Measurements from ENCODE around the gene ANXA9.

ANXA9 gene

DNA sequence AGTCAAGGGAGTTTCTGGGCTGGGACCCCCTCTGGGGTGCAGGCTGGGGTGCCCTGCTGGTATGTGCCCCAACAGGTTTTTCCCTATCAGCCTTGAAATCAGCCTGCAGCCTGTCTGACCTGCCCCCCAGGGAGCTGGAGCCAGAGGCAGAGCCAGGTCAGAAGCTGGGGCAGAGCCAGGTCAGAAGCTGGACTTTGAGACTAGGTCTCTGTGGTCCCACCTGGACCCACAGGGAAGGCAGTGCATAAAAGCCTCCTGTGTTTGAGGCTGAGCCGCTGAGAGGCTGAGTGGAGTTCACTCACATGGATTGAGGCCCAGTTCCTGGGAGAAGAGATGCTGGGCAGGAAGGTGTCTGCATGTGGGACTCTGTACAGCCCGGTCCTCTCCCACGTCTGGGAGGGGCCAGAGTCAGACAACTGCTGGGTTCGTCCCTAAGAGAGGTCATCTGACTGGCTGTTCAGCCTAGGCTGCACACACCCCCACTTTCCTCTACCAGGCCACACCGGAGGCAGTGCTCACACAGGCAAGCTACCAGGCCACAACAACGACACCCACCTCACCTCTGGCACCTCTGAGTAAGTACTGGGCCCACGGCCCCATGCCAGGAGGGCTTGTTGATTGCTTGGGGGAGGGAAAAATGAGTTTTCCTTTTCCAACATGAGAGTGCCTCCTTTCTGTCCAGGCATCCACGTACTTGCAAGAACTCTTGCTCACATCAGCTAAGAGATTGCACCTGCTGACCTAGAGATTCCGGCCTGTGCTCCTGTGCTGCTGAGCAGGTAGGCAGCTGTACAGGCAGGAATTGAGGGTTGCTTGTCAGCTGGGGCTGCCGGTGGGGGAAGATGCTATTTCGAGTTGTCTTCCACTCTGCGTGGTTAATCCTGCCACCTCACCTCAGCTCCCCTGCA is at the start of gene ANXA9:
Gene ANXA9 (plus strand): TSS at position 488 of the 908 bp plus-strand sequence. CDS start 814 bp downstream, outside the sequence.
- peak; percentile 56 to 68 (median 63) for DNase-seq

- no peak for DNase-seq
Observed at GRCh38 chr1:150944856-150945255, 37.2 kb upstream of the ANXA9 start.

GRCh38 chr1:150954708-150955107 is 27.4 kb upstream of the ANXA9 start:
- DNase-seq: no peak

GRCh38 chr1:150955280-150955679 is 26.8 kb upstream of the ANXA9 start:
- DNase-seq: no peak

DNA sequence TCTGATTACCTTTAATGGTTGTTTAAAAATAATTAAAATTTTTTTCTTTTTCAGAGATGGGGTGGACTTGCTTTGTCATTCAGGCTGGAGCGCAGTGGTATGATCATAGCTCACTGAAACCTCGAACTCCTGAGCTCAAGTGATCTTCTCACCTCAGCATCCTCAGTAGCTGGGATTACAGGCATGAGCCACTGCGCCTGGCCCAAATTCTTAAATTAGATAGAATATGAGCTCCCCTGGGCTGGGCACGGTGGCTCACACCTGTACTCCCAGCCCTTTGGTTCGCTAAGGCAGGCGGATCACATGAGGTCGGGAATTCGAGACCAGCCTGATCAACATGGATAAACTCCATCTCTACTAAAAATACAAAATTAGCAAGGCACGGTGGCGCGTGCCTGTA is 24.4 kb upstream of the ANXA9 start:
- DNase-seq: no peak

GRCh38 chr1:150960646-150961045 is 21.4 kb upstream of the ANXA9 start:
- no peak for DNase-seq

DNA sequence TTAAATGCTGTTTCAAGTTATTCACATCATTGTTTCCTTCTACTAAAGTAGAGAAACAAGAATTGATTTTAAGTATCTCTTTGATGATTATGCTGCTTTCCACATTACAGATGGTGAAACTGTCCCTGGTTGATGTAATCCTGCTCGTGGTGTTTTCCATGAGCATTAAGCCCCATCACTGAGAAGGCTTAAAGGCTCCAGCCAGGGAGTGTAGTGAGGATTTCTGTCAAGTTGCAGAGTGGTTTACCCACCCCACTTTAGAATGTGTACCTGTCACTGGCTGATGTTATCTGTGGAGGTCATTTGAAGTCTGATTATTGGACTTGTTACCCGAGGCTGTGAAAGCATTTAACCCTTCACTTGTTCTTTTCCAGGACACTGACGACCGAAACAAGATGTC is 20.3 kb upstream of the ANXA9 start:
- DNase-seq: no peak

DNA sequence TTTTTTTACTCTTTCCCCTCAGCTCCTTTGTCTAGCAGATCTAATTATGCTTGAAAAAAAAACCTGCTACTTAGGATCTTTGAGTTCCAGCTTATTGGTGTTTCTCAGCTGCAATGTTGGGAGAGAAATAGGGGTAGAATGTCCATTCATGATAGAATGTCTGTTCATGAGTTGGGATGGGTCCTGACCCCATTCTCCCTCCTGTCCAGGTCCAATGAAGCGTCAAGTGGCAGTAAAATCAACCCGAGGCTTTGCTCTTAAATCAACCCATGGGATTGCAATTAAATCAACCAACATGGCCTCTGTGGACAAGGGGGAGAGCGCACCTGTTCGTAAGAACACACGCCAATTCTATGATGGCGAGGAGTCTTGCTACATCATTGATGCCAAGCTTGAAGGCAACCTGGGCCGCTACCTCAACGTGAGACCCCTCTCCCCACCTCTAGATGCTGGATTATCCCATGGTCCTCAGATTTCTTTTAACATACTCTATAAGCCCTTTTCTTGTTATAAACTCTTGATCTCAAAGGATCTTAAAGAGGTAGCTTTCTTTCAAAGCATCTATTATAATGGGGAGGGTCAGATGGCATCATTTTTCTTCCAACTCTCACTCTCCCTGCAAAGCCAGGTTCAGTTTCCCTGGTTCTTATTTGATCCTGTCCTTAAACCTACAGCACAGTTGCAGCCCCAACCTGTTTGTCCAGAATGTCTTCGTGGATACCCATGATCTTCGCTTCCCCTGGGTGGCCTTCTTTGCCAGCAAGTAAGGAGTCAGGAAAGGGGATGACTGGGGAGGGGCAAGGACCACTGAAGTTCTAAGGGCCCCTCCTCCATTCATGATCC is 18.6 kb upstream of the ANXA9 start:
- no peak for DNase-seq

DNA sequence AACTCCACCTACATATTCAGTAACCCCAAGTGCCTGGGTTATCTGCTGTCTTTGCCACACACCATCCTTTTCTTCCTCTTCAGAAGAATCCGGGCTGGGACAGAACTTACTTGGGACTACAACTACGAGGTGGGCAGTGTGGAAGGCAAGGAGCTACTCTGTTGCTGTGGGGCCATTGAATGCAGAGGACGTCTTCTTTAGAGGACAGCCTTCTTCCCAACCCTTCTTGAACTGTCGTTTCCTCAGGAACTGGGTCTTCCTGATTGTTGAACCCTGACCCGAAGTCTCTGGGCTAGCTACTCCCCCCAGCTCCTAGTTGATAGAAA is 18.0 kb upstream of the ANXA9 start:
- no peak for DNase-seq

GRCh38 chr1:150965605-150966004 is 16.5 kb upstream of the ANXA9 start:
- no peak for DNase-seq

GRCh38 chr1:150966011-150966410 is 16.1 kb upstream of the ANXA9 start:
- no peak for DNase-seq

GRCh38 chr1:150967936-150968335 is 14.2 kb upstream of the ANXA9 start:
- DNase-seq: no peak

- no peak for DNase-seq
Observed at GRCh38 chr1:150968491-150968890, 13.6 kb upstream of the ANXA9 start.

GRCh38 chr1:150969626-150970025 is 12.5 kb upstream of the ANXA9 start:
- DNase-seq: no peak

- no peak for DNase-seq
Observed at GRCh38 chr1:150970808-150971582, 11.1 kb upstream of the ANXA9 start.

- DNase-seq: no peak
Observed at GRCh38 chr1:150971583-150972416, 10.3 kb upstream of the ANXA9 start.

DNA sequence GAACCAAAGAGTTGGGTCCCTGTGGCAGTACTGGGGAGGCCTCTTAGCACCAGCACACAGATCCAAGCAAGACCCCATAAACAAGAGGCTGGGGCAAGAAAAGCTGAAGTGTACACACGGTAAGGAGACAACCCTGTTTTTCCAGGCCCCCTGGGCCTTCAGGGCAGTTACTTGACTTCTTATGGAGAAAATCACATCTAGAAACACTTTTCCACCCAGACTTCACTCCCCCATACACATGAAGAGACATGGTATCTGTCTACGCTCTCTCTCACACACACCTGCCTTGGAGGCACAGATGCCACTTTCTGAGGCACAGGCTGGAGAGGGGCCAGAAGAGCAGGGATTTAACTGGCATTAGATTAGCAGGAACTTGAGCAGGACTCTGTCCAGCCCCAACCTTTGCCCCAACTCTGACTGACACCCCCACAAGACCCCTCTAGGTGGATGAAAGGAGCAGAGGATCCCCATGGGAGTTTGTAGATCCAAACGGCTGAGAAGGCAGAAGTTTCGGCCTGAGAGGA is 9.6 kb upstream of the ANXA9 start:
- no peak for DNase-seq

DNA sequence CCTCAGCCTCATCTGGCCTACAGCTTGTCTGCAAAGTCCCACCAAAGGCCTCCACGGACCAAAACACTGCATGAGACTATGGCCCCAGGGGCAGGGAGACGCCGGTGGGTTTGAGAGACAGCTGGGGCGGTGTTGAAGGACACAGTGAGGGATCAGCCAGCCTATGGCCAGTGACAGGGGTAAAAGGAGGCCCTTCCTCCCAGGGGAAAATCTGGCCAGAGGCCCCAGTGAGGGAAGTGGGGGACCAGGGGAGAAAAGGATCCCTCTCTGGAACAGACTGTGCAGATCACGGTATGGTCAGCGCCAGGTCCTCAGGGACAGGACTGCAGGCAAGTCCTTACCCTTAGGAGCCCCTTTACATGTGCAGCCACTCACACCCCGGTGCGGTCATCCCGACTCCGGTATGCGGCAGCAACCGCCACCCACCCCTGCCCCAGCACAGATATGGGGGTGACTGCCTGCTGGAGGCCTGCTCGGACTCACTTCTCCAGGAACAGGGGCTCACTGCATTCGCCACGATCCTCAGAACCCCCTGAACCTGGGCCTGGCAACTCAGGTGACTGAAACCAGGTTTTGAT is 8.7 kb upstream of the ANXA9 start:
- DNase-seq: no peak

- DNase-seq: peak; percentile 67 to 89 (median 76)
Observed at GRCh38 chr1:150973836-150974579, 8.1 kb upstream of the ANXA9 start.

DNA sequence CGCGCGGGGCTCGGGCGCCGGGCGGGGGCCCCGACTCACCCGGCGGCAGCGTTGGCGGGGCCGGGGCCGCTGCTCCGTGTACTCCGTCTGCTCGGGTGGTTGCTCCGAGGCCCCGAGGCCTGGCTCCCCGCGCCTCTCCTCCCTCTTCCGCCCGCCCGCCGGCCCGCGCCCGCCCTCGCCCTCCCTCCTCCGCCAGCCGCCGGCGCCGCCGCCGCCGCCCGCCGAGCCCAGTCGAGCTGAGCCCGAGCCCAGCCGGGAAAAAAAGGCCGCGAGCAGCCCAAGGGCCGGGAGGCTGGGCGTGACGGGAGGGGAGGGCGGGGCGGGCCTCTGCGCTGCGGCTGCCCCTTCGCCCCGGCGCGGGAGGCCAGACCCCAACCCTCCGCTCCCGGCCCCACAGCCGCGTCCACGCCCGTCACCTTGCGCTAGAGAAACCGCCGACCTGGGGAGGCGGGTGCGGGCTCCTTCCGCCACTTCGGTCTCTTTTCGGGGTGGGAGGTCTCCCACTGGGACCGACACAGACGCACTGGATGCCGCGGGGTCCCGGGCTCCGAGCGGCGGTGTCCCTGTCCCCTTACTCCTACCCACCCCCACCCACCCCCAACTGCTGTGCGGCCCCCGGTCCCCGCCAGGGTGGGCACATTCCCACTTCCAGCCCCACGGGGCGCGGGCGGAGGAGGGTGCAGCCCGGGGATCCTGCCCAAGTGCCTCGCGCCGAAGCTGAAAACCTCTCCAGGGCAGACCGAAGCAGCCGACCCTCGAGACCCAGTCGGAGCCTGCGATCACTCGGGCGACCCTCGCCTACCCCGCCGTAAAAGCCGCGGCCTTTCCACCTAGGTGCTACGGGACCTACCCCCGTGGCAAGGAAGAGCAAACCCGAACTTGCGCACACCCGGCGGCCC is 7.3 kb upstream of the ANXA9 start, which contains the start of gene CERS2:
Gene CERS2 (minus strand): TSS at position 256 of the 899 bp plus-strand sequence. CDS start 5,745 bp downstream, outside the sequence.
- peak; percentile 82 to 94 (median 89) for DNase-seq
